ENCODE results near the gene OR6S1. TPM values are rescaled to one million over a fixed set of nuclear protein-coding genes. Genes with fewer than 3 reads are reported as not detected.
A peak's percentile ranks its signal among the peaks of the same experiment; 100 is the strongest.

The OR6S1 gene
- total RNA-seq, 1 experiment from 2014 or later, result not detected

DNA sequence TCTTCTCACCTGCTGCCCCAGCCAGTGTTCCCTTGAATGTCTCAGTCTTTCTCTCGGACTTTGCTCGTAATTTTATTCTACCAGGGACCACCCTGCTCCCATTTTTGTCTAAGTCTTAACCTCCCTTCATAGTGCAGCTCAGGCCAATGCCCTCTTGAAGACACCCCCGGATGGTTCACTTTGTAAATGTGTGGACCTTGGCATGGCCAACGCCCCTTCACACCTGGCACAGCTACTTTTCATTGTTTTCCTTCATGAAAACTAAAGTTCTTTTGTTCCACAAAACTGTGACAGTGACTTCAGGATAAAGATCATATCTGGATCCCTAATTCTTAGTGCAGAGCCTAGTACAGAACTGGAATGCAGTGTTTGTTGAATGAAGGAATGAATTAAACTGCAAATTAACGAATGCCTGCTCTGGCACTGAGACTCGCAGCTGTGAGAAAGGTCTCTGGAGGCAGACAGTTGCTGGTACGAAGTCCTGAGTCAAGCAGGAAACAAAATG lies 39.4 kb upstream of the OR6S1 start:
- ATAC-seq, result peak; percentile 6; the same call in 1 of the 2 replicates

DNA sequence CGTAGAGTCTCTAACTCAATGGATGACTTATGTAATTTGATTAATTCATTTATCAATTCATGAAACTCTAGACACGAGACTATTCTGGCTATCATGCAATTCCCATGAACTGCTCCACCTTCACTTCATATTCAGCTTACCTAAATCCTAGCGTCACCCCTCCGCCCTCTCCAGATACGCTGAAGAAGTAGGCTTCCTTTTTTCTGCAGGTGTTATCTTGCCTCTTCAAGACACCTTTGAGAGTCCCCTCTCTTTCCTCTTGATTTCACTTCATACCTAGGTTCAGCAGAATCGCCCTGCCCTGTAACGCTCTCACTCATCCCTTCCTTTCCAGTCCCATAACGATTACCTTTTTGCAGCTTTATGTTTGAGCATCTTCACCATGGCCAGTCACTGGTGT lies 38.9 kb upstream of the OR6S1 start:
- intact Hi-C loops (cut with micrococcal nuclease), result no loop called here
- no peaks in the 10 kb centered on the region for H3K36me3 ChIP-seq (ENCODE audit: low read depth, low read length)

More for the DNA sequence above, 39.4 kb upstream of the OR6S1 start:
- peak overlapping the region; percentile 82 for H2AFZ ChIP-seq (ENCODE audit: low read length)
- peak overlapping the region; percentile 85 for H3K4me3 ChIP-seq (ENCODE audit: low read length)
- H3F3A ChIP-seq (ENCODE audit: low read length, unreplicated experiment), result no peaks in the 10 kb centered on the region
- H3K9ac ChIP-seq (ENCODE audit: low read length), result peak overlapping the region; percentile 35
- DNase-seq, result peak; percentile 80
- CTCF ChIA-PET, result interaction anchor here (0.6 to 2.4 kb wide), 2 partner anchors 10 to 18 kb away, joined by 10 to 12 read pairs; no protein-coding TSS in a partner anchor
- POLR2A ChIA-PET (ENCODE audit: unreplicated experiment), result no interaction called here
- no peaks in the 10 kb centered on the region for H3K36me3 ChIP-seq (ENCODE audit: low read depth, low read length)
- no peaks in the 10 kb centered on the region for H3K9me2 ChIP-seq (replicated peaks; ENCODE audit: low read length)
- no TSS peak for BruUV-seq (replicated peaks)
- H3K4me2 ChIP-seq (ENCODE audit: low read length), result peak overlapping the region; percentile 94
- H3K79me2 ChIP-seq (ENCODE audit: low read length), result no peaks in the 10 kb centered on the region
- intact Hi-C loops (cut with micrococcal nuclease), result loop anchor here (1.0 kb wide), 3 partner anchors 9 to 50 kb away; no protein-coding TSS in a partner anchor
- H3K27me3 ChIP-seq (ENCODE audit: low read length), result no peaks in the 10 kb centered on the region
- peaks cover 25% of the 10 kb centered on the region for H3K4me1 ChIP-seq (ENCODE audit: insufficient read depth, low read length)
- H4K20me1 ChIP-seq (ENCODE audit: low read length), result no peaks in the 10 kb centered on the region
- H3K27ac ChIP-seq (ENCODE audit: low read length), result peak overlapping the region; percentile 80
- no peak for TF ChIP-seq EZH2 (IDR thresholded peaks at IDR 0.05; ENCODE audit: low read length, unreplicated experiment)
- TF ChIP-seq, protein P1, sequence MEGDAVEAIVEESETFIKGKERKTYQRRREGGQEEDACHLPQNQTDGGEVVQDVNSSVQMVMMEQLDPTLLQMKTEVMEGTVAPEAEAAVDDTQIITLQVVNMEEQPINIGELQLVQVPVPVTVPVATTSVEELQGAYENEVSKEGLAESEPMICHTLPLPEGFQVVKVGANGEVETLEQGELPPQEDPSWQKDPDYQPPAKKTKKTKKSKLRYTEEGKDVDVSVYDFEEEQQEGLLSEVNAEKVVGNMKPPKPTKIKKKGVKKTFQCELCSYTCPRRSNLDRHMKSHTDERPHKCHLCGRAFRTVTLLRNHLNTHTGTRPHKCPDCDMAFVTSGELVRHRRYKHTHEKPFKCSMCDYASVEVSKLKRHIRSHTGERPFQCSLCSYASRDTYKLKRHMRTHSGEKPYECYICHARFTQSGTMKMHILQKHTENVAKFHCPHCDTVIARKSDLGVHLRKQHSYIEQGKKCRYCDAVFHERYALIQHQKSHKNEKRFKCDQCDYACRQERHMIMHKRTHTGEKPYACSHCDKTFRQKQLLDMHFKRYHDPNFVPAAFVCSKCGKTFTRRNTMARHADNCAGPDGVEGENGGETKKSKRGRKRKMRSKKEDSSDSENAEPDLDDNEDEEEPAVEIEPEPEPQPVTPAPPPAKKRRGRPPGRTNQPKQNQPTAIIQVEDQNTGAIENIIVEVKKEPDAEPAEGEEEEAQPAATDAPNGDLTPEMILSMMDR (conservative IDR thresholded peaks at IDR 0.05; ENCODE audit: low read depth, low read length), result no peak
- no peak for TF ChIP-seq EZH2phosphoT487 (IDR thresholded peaks at IDR 0.05; ENCODE audit: borderline replicate concordance, low read length)
- no peaks in the 10 kb centered on the region for H3K9me3 ChIP-seq (ENCODE audit: low read length)

More for the DNA sequence above, 38.9 kb upstream of the OR6S1 start:
- H3K9me3 ChIP-seq (ENCODE audit: low read length), result no peaks in the 10 kb centered on the region
- no peaks in the 10 kb centered on the region for H3F3A ChIP-seq (ENCODE audit: low read length, unreplicated experiment)
- no peaks in the 10 kb centered on the region for H4K20me1 ChIP-seq (ENCODE audit: low read length)
- ChIA-PET CTCF (interaction anchor here (0.6 to 2.4 kb wide), 2 partner anchors 11 to 18 kb away, joined by 10 to 12 read pairs; no protein-coding TSS in a partner anchor), POLR2A (ENCODE audit: unreplicated experiment) (no interaction called here)
- no peak for TF ChIP-seq EZH2phosphoT487 (IDR thresholded peaks at IDR 0.05; ENCODE audit: borderline replicate concordance, low read length)
- TF ChIP-seq, protein P1 (conservative IDR thresholded peaks at IDR 0.05; ENCODE audit: low read depth, low read length), result no peak
- TF ChIP-seq EZH2 (IDR thresholded peaks at IDR 0.05; ENCODE audit: low read length, unreplicated experiment), result no peak
- H2AFZ ChIP-seq (ENCODE audit: low read length), result peak overlapping the region; percentile 82
- no peak overlapping the region for H3K27ac ChIP-seq (ENCODE audit: low read length)
- H3K4me3 ChIP-seq (ENCODE audit: low read length), result peak overlapping the region; percentile 85
- H3K9ac ChIP-seq (ENCODE audit: low read length), result no peak overlapping the region; the same call in 1 of the 2 replicates
- H3K4me1 ChIP-seq (ENCODE audit: insufficient read depth, low read length), result peaks cover 23% of the 10 kb centered on the region
- H3K4me2 ChIP-seq (ENCODE audit: low read length), result peak overlapping the region; percentile 94
- ATAC-seq (no peak), DNase-seq (no peak)
- BruUV-seq (replicated peaks), result no TSS peak
- no peaks in the 10 kb centered on the region for H3K27me3 ChIP-seq (ENCODE audit: low read length)
- no peaks in the 10 kb centered on the region for H3K9me2 ChIP-seq (replicated peaks; ENCODE audit: low read length)
- H3K79me2 ChIP-seq (ENCODE audit: low read length), result no peaks in the 10 kb centered on the region
